ENCODE data around the gene COA5. TPM values are rescaled to one million over a fixed set of nuclear protein-coding genes. Genes with fewer than 3 reads are reported as not detected.

The COA5 gene
- total RNA-seq, 1 experiment from 2014 or later: 18.6 TPM

DNA sequence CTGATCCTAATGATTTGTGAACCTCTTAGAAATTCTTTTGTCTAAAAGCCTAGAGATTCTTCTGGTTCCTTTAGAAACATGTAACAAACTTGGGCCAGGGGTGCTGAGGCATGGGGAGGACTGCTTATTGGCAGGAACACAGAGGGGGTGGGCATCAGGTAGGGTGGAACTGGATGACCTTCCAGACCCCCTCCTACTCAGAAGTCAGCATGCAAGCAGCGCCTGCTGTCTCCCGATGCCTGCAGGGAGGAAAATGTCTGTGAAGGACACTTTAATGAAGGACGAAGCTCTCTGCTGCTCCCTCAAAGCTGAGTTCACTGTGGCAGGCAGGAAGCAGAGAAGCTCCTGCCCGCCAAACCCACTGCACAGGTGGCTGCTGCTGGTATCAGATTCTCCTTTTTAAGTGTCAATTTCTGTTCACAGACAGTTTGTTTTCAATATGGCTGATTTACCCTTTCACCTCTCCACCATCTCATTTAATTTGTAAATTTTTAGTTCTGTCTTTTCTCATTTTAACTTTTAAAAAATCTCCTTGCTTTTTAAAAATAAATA lies 19.4 kb downstream of the COA5 start:
- ATAC-seq (no peak), DNase-seq (ENCODE audit: low read depth, low spot score) (no peak)
- Histone ChIP-seq H3K27me3 (ENCODE audit: insufficient read depth, low read length) (no peaks in the 10 kb centered on the region), H2AFZ (ENCODE audit: low read depth, low read length, poor library complexity, severe bottlenecking) (no peak overlapping the region), H3K9ac (ENCODE audit: low read length) (no peak overlapping the region), H3K9me2 (ENCODE audit: insufficient read depth) (no peaks in the 10 kb centered on the region), H3K36me3 (ENCODE audit: control insufficient read depth in 1 of 2, insufficient read depth in 2 of 2, low read length in 2 of 2) (no peaks in the 10 kb centered on the region), H3K4me1 (ENCODE audit: control insufficient read depth in 1 of 2, insufficient read depth in 2 of 2, low read length in 2 of 2) (no peaks in the 10 kb centered on the region), H4K20me1 (ENCODE audit: insufficient read depth) (no peaks in the 10 kb centered on the region), H3K9me3 (ENCODE audit: control insufficient read depth in 1 of 2, insufficient read depth in 1 of 2, low read depth in 1 of 2, low read length in 2 of 2) (no peaks in the 10 kb centered on the region), H3K27ac (ENCODE audit: low read depth, low read length) (no peak overlapping the region), H3K4me3 (replicated peaks in 1 of 2; ENCODE audit: low read depth in 1 of 2, low read length in 2 of 2) (no peak overlapping the region), H3K79me2 (ENCODE audit: insufficient read depth, low read length) (no peaks in the 10 kb centered on the region), H3K4me2 (ENCODE audit: low read length) (no peak overlapping the region)
- intact Hi-C loops (cut with micrococcal nuclease): no loop called here
- CTCF ChIA-PET: no interaction called here
- POLR2A ChIA-PET: no interaction called here
- no TSS peak for BruUV-seq (replicated peaks)
- TF ChIP-seq CBX3 (IDR thresholded peaks at IDR 0.05; ENCODE audit: low read depth) (no peak), EZH2 (IDR thresholded peaks at IDR 0.05) (no peak), CEBPB (IDR thresholded peaks at IDR 0.05; ENCODE audit: low read depth) (no peak), SIN3A (IDR thresholded peaks at IDR 0.05; ENCODE audit: low read depth) (no peak)
- TF ChIP-seq, protein P1, sequence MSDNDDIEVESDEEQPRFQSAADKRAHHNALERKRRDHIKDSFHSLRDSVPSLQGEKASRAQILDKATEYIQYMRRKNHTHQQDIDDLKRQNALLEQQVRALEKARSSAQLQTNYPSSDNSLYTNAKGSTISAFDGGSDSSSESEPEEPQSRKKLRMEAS (IDR thresholded peaks at IDR 0.05): no peak
- RAD21 ChIA-PET (ENCODE audit: low non-redundant PET in 1 of 2, low total read pairs in 2 of 2, uncharacterized antibody in 2 of 2, unreplicated experiment in 2 of 2): no interaction called here

DNA sequence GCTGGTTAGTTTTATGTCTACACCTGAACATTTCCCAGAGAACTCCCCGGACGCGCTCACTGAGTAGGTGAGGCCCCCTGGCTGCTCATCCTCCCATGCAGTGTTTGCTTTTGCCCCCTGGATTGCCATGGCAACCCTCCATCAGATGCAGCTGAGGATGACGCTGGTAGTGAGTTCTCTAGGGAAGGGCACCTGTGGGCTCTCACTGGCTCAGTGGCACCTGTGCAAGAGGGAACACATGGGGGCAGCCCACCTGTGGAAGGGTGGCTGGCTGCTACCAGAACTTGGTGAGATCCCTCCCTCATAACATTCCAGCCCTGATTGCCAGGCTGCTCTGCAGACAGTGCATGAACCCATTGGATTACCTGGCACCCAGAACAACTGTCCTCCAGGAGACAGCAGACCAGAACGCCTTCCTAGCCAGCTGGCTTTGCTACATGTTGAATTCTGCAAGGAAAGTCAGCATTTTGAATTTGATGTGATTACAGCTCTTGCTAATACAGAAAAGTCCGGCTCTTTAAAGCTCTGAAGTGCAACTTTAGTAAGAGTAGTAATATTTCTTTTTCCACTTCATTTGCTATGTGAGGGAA lies 21.7 kb downstream of the COA5 start:
- Histone ChIP-seq H3K9ac (ENCODE audit: low read length) (no peak overlapping the region), H3K4me2 (ENCODE audit: low read length) (no peak overlapping the region), H3K9me3 (ENCODE audit: control insufficient read depth in 1 of 2, insufficient read depth in 1 of 2, low read depth in 1 of 2, low read length in 2 of 2) (no peaks in the 10 kb centered on the region), H3K27ac (ENCODE audit: low read depth, low read length) (no peak overlapping the region), H3K4me1 (ENCODE audit: control insufficient read depth in 1 of 2, insufficient read depth in 2 of 2, low read length in 2 of 2) (no peaks in the 10 kb centered on the region), H4K20me1 (ENCODE audit: insufficient read depth) (no peaks in the 10 kb centered on the region), H3K27me3 (ENCODE audit: insufficient read depth, low read length) (no peaks in the 10 kb centered on the region), H3K4me3 (replicated peaks in 1 of 2; ENCODE audit: low read depth in 1 of 2, low read length in 2 of 2) (no peak overlapping the region), H3K9me2 (ENCODE audit: insufficient read depth) (no peaks in the 10 kb centered on the region), H2AFZ (ENCODE audit: low read depth, low read length, poor library complexity, severe bottlenecking) (no peak overlapping the region), H3K36me3 (ENCODE audit: control insufficient read depth in 1 of 2, insufficient read depth in 2 of 2, low read length in 2 of 2) (no peaks in the 10 kb centered on the region), H3K79me2 (ENCODE audit: insufficient read depth, low read length) (no peaks in the 10 kb centered on the region)
- ChIA-PET POLR2A (no interaction called here), RAD21 (ENCODE audit: low non-redundant PET in 1 of 2, low total read pairs in 2 of 2, uncharacterized antibody in 2 of 2, unreplicated experiment in 2 of 2) (no interaction called here), CTCF (interaction anchor here (1.0 kb wide), 1 partner anchor 9 kb away, joined by 3 read pairs; no protein-coding TSS in a partner anchor)
- ATAC-seq: no peak
- TF ChIP-seq RAD21 (IDR thresholded peaks at IDR 0.05; ENCODE audit: low read depth): no peak
- intact Hi-C loops (cut with micrococcal nuclease): no loop called here
- BruUV-seq (replicated peaks): no TSS peak
- no peak for DNase-seq (ENCODE audit: low read depth, low spot score)

All from HCT116 (cell line).